Hematopoietic multipotent progenitor cell (in vitro differentiated cells): ENCODE measurements around the gene ALPK3. TPM values are rescaled to one million over a fixed set of nuclear protein-coding genes. Genes with fewer than 3 reads are reported as not detected.
A peak's percentile ranks its signal among the peaks of the same experiment; 100 is the strongest.

Source experiments
- DNase-seq, 3 donors: peaks; one replicate each; pipeline ENCODE4 v3.0.0-alpha.2; 2011 to 2015; ENCODE audit warnings: low read depth in 2 of 3, low spot score in 2 of 3
- total RNA-seq: library from RNA; depleted of rRNA; stranded (reverse); fragments of >200 nt; gene quantifications from one replicate; pipeline ENCODE4 v1.2.3, GENCODE V29; 2012

Gene ALPK3
- total RNA-seq, 1 donor: 0.81 TPM

DNA sequence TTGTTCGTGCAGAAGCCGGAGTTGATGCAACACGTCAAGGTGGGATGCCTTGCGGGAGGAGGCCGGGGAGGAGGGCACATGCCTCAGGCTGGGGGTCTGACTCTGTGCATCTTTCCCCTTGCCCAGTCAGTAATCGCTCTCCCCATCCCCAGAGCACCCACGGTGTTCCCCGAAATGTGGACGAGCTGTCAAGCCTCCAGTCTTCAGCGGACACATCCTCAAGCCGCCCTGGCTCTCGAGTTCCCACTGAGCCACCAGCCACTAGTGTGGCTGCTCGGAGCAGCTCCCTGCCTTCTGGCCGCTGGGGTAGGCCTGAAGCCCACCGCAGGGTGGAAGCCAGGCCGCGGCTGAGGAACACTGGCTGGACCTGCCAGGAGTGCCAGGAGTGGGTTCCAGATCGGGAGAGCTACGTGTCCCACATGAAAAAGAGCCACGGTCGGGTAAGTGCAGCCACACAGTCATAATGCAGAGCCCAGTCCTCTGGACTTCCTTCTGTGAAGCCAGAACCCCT lies 18.7 kb upstream of the ALPK3 start:
- DNase-seq: no peak

DNA sequence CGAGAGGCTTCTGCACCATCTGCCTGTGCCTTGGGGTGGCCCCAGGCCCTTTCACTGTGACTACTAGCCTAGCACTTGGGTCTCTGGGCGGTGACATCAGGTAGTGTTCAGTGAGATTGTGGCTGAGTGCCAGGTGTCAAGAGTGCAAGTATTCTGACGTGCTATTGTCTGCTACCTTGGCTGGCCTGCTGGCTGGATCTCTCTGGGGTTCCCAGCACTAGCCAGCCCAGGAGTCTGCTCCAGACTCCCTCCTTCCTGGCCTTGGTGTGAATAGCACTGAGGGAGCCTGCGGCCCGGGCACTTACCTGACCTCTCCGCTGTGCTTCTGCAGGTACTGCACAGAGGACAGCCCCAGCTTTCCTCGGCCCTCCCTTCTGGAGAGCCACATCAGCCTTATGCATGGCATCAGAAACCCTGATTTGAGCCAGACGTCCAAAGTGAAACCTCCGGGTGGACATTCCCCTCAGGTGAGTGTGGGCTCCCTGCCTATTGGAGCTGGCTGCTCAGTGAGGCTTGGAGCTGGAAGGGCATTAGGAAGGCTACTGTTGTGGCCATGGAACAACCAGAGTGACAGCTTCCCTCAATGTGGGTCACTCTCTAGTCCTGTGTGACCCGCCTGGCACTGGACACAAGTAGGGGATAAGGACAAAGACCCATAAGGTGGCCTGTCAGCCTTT lies 17.5 kb upstream of the ALPK3 start:
- DNase-seq: no peak

DNA sequence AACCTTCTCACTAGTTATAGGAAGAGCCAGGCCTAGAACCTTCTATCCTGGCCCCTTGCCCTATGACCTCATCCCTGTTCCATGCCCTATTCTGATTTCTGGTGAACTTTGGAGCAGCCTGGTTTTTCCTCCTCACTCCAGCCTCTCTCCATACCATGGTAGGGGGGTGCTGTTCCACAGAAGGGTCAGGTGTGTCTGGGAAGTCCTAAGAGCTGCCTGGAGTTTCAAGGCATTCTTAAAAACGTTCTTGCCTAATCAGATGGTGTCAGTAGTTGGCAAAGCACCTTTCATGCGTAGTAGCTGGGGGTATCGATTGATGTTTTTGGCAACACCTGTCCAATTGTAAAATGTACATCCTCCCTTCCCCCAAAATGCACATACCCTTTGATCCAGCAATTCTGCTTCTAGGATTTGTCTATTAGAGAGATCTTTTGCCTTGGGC lies 16.8 kb upstream of the ALPK3 start:
- no peak for DNase-seq

DNA sequence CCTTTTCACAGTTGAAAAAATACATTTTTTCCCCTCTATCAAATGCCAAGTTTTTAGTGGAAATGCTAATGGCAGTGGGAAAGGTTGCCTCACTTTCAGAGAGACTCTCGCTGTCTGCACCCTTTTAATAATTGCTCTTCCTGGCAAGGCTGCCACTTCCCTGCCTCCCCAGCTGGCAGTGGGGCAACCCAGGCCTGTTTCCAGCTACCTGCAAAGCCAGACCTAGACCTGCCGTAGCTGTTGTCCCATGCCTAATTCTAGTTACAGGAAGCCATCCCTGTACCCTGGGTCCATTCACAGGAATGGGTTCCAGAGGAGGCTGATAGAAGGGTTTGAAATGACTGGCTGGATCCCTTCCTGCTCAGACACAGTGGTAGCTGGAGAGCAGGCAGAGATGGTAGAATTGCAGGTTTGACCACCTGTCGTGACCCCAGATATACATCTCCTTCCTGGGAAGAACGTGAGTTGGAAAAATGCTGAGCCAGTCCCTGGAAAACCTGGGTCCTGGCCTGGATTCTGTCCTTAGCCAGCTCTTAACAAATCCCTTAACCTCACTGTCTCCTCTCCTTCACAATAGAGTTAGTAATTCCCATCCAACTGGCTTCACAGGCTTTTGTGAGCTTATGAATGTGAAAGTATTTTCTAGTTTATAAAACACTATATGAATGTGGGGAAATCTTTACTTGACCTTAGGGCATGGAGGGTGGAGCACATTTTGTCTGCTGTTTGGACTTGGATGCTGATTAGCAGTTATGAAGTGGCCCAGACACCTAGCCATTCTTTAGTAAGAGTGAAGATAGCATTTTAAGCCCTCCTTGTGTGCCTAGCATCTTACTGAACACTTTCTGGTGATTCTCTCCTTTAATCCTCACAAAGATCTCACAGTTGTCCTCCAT lies 12.9 kb upstream of the ALPK3 start:
- no peak for DNase-seq

DNA sequence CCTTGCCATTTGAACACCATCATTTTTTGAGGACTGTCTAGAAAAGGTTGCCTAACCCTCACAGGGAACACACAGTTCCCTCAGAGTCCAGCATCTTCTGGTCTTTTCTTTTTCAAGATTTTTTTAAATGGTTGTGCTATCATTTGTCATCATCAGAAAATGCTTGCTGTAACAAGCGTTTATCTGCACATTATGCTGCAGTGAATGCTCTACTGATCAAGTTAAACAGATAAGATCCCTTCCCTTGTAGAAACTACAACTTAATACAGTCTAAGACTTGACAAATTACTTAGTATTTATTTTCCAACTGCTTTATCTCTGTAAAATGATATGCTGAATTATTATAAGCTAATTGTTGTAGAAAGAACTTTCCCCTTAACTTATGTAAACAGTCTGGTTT lies 11.9 kb upstream of the ALPK3 start:
- no peak for DNase-seq

DNA sequence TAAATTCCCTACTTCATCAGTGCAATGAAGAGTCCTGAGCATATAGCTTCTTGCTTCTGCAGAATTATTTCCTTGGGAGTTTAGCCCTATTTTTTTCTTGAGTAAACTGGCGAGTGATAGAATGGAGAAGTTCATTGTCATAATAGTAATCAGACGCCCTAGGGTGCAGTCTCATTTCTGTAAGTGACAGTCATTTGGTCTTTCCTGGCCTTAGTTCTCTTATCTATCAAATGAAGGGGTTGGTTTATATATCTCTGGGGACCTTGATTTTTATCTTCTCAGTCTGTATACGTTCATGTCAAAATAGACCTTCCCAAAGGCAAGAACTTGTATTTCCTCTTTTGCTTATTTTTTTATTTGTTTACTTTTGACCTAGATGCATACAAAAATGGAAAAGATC lies 9.9 kb upstream of the ALPK3 start:
- no peak for DNase-seq

DNA sequence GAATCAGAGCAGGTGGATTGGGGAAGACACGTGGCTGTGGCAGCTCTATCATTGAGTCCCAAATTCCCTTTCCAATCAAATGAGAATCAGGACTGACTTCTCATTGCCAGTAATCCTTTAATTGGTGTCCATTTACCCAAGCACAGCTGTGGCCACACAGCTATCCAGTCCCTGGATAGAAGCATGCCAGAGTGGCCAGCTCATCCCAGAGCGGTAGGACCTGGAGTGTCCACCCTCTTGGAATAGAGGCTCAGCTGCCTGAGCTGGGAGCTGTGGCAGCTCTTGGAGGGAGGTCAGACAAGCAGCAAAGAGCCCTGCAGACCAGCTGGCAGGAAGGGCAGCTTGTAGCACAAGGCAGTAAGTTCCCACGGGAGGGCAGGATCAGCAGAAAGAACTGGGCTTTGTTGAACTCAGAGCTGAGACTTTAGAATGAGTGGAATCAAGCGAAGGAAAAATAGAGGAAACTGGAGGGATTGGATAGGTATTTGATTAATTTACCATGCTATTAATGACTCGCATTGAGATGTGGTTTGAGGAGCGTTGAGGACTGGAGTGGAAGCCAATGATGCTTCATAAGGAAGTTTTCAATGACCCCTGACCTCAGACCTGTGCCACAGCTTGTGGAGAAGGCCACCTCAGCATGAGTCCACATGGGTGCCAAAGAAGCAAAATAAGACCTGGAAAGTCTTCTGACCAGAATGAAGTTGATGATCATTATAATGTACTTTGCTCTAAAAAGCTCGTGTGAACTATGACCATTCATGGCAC lies 6.9 kb upstream of the ALPK3 start:
- no peak for DNase-seq

DNA sequence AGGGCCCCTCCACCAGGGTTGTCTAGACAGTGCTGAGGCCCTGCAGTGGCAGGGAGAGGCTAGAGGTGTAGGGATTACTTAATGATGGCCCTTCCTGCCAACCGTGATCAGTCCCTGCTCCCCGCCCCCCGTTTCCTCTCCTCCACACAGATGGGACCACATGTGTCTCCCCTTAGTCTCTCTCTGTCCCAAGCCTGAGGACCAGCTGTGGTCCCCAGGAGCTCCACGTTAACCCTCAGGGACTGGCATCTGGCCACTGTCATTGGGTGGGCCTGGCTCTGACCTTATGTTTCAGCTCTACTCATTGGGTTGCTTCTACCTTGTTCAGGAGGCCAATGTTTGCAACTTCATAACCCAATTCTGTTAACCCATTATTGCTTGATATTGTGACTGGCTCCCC lies 6.0 kb upstream of the ALPK3 start:
- no peak for DNase-seq

DNA sequence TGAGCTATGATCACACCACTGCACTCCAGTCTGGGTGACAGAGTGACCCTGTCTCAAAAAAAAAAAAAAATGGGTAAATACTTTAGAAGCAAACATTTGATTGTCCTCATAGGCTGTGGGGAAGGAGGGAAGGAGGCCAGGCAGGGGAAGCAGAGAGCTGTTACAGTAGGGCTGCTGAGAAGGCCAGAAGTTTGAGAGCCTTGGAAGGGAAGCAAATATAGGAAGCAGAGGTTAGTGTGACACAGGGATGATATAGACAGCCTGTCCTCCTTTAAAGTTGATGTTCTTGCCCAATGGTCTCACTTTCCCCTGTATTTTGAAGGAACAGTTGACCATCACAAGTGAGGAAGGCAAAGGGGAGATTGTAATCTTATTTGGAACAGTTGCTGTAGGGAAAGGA lies 5.3 kb upstream of the ALPK3 start:
- no peak for DNase-seq

DNA sequence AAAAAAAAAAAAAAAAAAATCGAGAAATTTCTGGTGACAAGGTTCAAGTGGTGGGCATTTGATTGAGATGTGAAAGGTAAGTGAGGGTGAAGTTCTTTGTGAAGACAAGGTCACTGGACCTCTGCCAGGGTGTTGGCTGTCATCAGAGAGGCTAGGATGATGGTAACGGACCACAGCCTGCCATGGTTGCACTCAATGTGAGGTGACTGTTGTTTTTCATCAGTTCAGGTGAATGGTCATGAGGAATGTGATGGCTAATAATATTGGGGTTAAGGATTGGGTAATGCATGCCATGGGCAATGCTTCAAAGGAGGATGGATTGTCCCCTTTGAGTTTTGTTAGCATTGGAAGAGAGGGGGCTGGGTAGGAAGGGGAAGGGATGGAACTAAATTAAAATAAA lies 4.3 kb upstream of the ALPK3 start:
- no peak for DNase-seq

DNA sequence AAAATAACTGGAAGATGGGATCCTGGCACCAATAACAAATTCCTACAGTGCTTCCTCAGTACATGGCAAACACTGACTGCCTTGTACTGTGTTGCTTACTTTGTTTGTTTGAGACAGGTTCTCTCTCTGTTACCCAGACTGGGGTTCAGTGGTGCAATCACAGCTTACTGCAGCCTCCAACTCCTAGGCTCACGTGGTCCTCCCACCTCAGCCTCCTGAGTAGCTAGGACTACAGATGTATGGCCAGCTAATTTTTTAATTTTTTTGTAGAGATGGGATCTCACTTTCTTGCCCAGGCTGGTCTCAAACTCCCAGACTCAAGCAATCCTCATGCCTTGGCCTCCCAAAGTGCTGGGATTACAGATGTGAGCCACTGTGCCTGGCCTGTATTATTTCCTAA lies 3.7 kb upstream of the ALPK3 start:
- DNase-seq: no peak

DNA sequence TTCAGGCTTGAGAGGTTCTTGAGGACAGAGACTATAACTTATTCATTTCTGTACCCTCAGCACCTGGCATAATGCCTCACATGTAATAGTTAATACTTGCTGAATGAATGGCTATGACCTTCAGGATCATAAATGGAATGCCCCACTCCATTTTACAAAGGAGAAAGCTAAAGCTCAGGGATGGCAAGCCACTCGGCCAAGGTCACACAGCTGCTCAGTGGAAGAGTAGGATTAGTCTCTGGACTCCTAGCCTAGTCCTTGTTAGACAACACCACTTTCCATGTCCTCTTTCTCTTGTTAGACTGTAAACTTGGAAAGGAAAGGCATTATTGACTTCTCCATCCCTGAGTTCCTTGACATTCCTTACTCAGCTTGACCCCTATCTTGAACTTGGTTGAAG lies 3.2 kb upstream of the ALPK3 start:
- no peak for DNase-seq

DNA sequence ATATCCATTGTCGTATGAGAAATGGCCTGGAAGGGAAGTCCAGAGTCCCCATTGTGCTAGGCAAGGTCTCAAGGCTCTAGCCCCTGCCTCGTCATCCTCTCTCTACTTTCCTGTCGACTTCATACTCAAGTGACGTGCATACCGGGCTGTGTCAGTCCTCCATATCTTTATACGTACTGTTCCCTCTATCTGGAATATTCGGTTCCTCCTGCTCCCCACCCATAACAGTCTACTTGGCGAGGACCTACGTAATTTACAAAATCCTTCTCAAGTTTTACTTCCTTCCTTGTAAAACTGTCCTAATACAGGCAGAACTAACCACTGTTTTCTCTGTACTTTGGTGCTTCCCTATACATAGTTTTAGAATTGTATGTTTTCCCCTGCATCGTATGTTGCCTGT lies 2.2 kb upstream of the ALPK3 start:
- no peak for DNase-seq

DNA sequence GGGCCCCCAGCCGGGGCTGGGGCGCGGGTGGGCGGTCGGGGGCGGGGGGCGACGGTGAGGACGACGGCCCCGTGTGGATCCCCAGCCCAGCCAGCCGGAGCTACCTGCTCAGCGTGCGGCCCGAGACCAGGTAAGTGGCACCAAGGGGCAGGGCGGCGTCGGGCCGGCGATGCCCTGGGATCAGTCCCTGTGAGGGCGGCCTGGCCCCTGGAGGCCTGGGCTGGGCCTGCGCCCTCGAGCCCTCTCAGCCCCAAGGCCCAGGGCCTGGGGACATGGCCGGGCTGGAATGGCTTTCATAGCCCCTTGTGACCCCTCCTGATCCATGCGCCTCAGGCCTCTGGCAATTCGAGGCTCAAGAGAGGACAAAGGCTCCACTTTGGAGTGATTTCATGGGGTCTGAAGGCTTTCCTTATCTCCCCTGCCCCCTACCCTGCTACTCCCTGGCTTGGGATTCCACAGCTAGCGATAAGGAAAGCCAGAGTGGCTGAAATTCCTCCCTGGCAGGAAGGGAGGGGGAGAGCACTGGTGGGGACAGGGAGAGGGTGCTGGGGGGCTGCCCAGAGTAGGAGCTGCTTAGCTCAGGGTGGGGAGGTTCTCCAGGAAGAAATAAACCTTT lies 418 bp downstream of the ALPK3 start:
- peak in 1 of 3 donors; percentile 21 for DNase-seq

DNA sequence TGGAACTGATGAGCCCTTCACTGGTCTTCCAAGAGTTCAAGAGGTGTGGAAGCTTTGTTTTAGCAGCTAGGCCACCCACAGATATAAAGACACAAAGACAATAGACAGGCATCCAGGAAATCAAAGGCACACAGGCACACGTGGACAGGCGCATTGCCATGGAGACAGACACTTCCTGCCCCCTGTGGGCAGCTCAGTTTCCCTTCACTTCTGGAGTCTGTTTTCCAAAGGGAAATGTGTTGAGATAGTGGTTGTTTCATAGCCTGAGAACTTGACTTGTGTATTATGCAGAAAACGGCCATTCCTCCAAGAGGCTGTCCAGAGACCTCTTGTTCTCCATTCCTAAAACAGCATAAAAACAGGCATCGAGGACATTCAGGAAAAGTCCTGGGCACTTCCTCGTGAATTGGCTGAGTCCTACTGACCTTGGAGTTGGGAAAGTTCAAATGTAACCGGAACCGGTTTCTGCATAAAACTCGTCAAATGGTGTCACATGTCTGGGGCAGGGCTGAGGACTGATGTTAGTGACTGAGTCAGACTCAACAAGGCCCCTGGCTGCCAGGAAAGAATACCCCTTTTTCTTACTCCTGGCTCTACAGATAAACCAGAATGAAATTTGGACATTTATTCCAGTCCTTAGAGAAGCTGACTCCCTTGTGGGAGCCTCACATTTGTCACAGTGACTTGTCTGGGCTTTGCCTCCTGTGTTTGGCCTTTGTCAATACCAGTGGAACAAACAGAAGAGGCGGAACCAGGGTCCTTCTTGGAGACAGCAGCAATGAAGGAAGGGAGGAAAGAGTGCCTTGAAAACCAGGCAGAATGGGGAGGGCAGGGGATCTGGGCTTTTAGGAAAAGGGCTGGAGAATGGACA lies 1.3 kb downstream of the ALPK3 start:
- DNase-seq: no peak

DNA sequence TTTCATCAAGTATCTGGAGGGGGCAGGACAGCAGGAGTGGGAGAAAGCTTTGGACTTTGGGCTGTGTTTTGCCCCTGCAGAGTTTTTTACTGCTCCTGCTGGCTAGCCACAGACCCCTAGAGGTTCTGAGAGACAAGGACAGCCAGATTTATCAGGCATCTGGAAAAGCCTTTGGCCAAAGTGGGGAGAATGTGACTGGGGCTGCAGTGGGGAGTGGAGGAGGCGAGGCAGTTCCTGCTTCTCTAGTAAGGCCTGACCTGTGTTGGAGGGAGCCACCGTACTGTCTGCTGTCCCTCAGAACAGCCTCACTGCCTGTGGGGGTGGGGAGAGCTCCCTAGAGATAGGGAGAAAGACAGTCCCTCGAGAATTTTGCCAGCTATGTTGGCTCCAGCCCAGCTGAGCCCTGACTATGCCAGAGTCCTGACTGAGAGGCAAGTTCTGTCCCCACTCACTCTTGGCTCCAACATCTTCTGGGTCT lies 2.2 kb downstream of the ALPK3 start:
- DNase-seq: no peak

DNA sequence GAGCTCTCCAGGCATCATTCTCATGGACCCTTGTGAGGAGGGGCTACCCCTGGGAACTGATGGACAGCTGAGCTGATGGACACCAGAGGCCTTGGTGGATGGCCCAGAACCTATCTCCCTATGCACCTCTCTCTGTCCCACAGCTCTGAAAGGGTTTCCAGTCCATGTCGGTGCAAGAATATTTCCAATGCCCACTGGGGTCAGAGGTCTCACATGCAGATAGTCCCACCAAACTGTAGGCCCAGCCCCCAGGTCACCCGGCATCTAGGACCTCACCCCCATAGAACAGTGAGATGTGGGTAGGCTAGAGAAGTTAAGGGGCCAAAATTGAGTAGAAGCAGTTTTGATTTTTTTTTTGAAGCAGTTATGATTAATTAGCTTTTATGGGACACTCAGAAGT lies 2.6 kb downstream of the ALPK3 start:
- DNase-seq: no peak

DNA sequence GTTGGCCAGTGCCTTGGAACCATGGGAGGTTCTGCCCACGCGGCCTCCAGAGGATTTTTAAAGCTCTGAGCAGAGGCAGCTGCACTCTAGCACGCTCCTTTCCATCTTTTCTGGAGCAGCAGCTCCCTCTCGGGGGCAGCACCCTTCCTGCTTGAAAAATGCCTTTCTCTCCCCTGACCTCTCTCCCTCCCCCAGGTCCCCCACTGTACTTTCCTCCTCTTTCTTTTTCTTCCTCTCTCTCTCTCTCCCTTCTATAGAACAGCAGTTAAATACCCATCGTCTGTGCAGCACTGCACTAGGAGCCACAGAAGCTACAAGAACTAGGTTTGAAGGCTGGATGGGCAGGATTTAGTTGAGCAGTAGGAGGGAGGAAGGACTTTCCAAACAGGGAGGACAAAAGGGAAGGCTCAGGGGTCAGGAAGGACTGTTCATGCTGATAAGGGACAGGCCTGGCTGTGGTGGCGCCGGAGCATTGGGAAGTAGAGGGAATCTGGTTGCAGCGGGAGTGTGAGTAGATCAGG lies 4.4 kb downstream of the ALPK3 start:
- DNase-seq: peak in 1 of 3 donors; percentile 33

DNA sequence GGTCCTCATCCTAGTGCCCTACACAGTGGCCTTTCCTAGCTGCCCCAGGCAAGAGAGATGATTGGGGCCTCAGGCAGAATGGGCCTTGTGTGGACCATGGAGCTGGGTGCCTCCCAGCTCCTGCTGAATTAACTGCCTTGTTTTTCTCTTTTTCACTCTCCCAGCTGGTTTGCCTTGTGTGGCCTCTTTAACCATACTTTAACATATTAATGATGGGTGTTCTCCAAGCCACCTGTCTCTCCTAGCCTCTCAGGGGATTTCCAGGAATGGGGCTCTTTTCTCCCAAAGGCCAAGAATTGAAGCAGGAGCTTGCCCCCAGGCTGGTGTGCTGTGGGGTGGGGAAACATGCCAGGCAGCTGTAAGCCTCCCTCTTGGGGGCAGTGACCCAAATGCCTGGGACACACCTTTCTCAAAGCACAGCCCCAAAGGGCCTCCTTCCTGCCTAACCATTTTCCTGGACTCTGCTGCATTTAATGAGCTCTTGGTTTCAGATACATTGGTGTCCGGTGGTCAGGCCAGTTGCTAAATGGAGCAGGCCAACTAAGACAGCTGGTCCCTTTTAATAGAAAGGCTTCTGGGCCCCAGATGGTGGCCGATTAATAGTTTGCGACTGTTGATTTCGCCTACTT lies 5.6 kb downstream of the ALPK3 start:
- DNase-seq: no peak
